Left ventricle myocardium inferior (tissue), 1 donor: ENCODE data around the gene CRYBB1. TPM values are rescaled to one million over a fixed set of nuclear protein-coding genes. Genes with fewer than 3 reads are reported as not detected.

Source experiments
- DNase-seq: peaks from one replicate; pipeline ENCODE4 v3.0.0-alpha.2; 2020
- H3K27ac ChIP-seq: fragments of 200-600 bp; replicated peaks from 2 replicates; pipeline ENCODE4 v1.8.0; 2021
- H3K27me3 ChIP-seq: fragments of 200-600 bp; 2 replicates; pipeline ENCODE4 v1.8.0; 2021; ENCODE audit warnings: low read depth
- H3K36me3 ChIP-seq: fragments of 200-600 bp; 2 replicates; pipeline ENCODE4 v1.8.0; 2021
- H3K4me1 ChIP-seq: fragments of 200-600 bp; 2 replicates; pipeline ENCODE4 v1.8.0; 2021
- H3K4me3 ChIP-seq: fragments of 200-600 bp; 2 replicates; pipeline ENCODE4 v1.8.0; 2021; ENCODE audit warnings: mild to moderate bottlenecking, moderate library complexity
- H3K9me3 ChIP-seq: fragments of 200-600 bp; replicated peaks from 2 replicates; pipeline ENCODE4 v1.8.0; 2021
- intact Hi-C: fragments of 100-400 bp; cut with micrococcal nuclease; formaldehyde crosslinking; loops from one replicate; pipeline ENCODE4 v1.11.0; 2022
- total RNA-seq: library from RNA; stranded (reverse); fragmentation: NEBNext Ultra II Directional; extraction: Animal tissue kit (Norgen Biotek cat#: 25700); gene quantifications from one replicate; pipeline ENCODE4 v1.2.1, GENCODE V29; 2021
- TF ChIP-seq, protein P1 (sequence below): fragments of 200-600 bp; IDR thresholded peaks from 2 replicates; pipeline ENCODE4 v1.8.0; 2021; ENCODE audit warnings: antibody characterized with exemption, mild to moderate bottlenecking, borderline replicate concordance
- donor health status: DM: no; HTN: yes; CAD: no; lungs with severe emphysema.

CRYBB1 gene
- total RNA-seq, 1 donor from 2014 or later, result 0.66 TPM

DNA sequence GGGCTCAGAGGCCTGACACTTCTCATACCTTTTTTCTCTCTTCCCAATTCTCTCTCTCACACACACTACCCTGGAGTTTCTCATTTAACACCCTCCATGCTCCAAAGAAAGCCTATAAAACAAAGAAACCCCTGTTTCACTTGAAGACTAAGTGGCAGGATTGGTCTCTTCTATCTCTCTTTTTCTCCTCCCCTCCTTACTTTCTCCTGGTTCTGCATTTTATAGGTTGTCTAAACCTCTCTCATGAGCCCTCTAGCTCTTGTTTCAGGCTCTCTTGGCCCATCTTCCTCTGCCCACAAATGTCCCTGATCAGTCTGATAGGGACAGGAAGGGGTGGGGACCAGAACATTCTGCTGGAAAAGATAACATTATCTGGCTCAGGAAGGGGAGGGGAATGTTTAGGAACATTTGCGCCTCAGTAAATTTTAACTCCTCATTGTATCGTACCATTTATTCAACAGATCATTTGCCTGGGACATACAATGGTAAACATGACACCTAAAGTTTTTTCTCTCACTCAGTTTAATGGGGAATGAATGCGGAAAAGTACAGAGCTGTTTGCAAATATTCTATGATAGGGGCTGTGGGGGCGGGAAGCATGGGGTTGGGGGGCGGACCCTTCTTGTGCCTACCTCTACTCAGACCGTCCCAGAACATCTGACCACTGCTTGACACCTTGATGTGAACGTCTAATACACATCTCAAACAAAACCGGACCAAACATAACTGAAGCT is 14.8 kb upstream of the CRYBB1 start:
- TF ChIP-seq, protein P1, sequence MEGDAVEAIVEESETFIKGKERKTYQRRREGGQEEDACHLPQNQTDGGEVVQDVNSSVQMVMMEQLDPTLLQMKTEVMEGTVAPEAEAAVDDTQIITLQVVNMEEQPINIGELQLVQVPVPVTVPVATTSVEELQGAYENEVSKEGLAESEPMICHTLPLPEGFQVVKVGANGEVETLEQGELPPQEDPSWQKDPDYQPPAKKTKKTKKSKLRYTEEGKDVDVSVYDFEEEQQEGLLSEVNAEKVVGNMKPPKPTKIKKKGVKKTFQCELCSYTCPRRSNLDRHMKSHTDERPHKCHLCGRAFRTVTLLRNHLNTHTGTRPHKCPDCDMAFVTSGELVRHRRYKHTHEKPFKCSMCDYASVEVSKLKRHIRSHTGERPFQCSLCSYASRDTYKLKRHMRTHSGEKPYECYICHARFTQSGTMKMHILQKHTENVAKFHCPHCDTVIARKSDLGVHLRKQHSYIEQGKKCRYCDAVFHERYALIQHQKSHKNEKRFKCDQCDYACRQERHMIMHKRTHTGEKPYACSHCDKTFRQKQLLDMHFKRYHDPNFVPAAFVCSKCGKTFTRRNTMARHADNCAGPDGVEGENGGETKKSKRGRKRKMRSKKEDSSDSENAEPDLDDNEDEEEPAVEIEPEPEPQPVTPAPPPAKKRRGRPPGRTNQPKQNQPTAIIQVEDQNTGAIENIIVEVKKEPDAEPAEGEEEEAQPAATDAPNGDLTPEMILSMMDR, result no peak
- Histone ChIP-seq H3K36me3 (no peaks in the 10 kb centered on the region), H3K27me3 (peaks cover 7% of the 10 kb centered on the region), H3K4me1 (peaks cover 12% of the 10 kb centered on the region), H3K27ac (peak overlapping the region; percentile 86), H3K4me3 (no peak overlapping the region), H3K9me3 (no peaks in the 10 kb centered on the region)
- intact Hi-C loops, result no loop called here
- DNase-seq, result no peak

DNA sequence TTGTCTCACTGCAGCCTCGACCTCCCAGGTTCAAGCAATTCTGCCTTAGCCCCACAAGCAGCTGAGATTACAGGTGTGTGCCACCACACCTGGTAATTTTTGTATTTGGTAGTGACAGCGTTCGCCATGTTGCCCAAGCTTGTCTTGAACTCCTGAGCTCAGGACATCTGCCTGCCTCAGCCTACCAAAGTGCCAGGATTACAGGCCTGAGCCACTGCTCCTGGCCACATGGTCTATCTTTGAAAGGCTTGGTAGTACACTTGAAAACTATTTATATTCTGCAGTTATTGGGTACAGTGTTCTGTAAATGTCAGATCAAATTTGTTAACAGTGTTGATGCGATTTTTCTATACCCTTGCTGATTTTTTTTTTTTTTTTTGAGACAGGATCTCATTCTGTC is 13.5 kb upstream of the CRYBB1 start:
- peak overlapping the region; percentile 86 for H3K27ac ChIP-seq
- no peak for DNase-seq
- intact Hi-C loops, result no loop called here

DNA sequence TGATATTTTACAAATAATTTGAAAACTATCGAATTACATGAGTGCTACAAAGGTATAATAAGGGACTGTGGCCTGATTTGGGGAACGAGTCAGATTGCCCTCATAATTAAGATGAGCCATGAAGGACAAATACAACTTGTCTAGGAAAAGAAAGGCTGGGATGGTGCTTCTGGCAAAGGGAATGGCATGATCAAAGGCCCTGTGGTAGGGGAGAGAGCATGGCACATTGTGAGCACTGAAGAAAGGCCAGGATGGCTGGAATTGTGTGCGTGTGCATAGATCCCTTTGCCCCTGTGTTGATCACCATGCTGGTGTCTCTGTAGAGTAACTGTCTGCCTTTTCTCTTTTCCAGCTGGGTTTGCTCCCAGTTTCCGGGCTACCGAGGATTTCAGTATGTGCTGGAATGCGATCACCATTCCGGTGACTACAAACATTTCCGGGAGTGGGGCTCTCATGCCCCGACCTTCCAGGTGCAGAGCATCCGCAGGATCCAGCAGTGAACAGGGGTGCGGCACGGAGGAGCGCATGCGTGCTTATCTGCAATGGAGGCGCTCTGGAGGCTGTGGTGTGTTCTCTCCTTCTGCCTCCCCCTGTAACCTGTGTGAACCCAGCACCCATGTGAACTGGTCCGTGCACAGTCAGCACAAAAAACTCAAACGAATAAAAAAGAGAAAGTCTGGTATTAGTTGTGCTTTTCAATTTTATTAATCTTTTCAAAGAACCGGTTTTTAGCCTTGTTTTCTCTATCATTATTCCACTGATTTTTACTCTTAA is 12.3 kb upstream of the CRYBB1 start:
- TF ChIP-seq, protein P1, result no peak
- intact Hi-C loops, result no loop called here
- Histone ChIP-seq H3K27me3 (peaks cover 7% of the 10 kb centered on the region), H3K9me3 (no peaks in the 10 kb centered on the region), H3K36me3 (no peaks in the 10 kb centered on the region), H3K4me1 (peaks cover 12% of the 10 kb centered on the region), H3K27ac (no peak overlapping the region), H3K4me3 (no peak overlapping the region)
- DNase-seq, result no peak

More for the DNA sequence above, 13.5 kb upstream of the CRYBB1 start:
- Histone ChIP-seq H3K9me3 (no peaks in the 10 kb centered on the region), H3K4me1 (peaks cover 12% of the 10 kb centered on the region), H3K4me3 (no peak overlapping the region), H3K36me3 (no peaks in the 10 kb centered on the region), H3K27me3 (peaks cover 7% of the 10 kb centered on the region)
- TF ChIP-seq, protein P1, result no peak

DNA sequence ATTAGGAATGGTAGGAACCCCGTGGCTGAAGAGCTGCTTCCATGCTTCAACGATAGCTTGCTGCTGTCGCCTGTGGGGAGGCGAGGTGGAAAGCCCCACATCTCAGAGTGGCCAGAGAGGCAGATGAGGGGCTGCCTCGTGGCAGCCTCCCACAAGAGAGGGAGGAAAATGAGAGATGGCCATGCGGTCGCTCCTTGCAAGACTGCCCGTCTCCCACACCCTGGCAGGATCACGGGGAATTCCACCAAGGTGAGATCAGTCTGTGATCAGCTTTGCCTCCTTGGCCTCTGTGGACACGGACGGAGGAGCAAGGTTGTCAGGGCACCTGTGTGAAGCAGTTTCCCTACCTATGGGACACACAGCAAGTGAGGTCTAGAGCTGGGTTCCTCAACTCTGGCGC is 7.0 kb upstream of the CRYBB1 start:
- Histone ChIP-seq H3K4me1 (peaks cover 5% of the 10 kb centered on the region), H3K27ac (no peak overlapping the region), H3K4me3 (no peak overlapping the region), H3K9me3 (no peaks in the 10 kb centered on the region), H3K27me3 (no peaks in the 10 kb centered on the region), H3K36me3 (no peaks in the 10 kb centered on the region)
- TF ChIP-seq, protein P1, result no peak
- intact Hi-C loops, result no loop called here
- DNase-seq, result no peak

DNA sequence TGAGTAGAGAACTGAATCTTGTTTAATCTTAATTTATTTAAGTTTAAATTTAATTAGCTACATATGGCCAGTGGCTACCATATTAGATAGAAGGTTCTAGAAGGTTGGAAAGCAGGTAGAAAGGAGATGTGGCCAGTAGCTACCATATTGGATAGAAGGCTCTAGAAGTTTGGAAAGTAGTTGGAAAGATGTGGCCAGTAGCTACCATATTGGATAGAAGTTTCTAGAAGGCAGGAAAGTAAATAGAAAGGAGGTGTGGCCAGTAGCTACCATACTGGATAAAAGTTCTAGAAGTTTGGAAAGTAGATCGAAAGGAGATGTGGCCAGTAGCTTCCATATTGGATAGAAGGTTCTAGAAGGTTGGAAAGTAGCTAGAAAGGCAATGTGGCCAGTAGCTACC is 6.2 kb upstream of the CRYBB1 start:
- Histone ChIP-seq H3K4me3 (no peak overlapping the region), H3K36me3 (no peaks in the 10 kb centered on the region), H3K9me3 (no peaks in the 10 kb centered on the region), H3K4me1 (peaks cover 14% of the 10 kb centered on the region), H3K27me3 (no peaks in the 10 kb centered on the region), H3K27ac (no peak overlapping the region)
- no peak for DNase-seq
- intact Hi-C loops, result no loop called here
- TF ChIP-seq, protein P1, result no peak
